Right lung (tissue), 5 donors: ENCODE measurements around the gene ICE2. TPM values are rescaled to one million over a fixed set of nuclear protein-coding genes. Genes with fewer than 3 reads are reported as not detected.
A peak's percentile ranks its signal among the peaks of the same experiment; 100 is the strongest.

Experiments
- DNase-seq, 2 donors: peaks; one replicate each; pipeline ENCODE4 v3.0.0-alpha.2; 2013
- polyA plus RNA-seq, 5 donors: library from polyadenylated mRNA; unstranded; fragments of 120-200 nt; gene quantifications; one replicate each; pipeline versions ENCODE4 v1.2.1 to v1.2.3, GENCODE V29; 2013; ENCODE audit warnings: inconsistent platforms in 1 of 5, low replicate concordance in 1 of 5; ENCODE audit not compliant: insufficient read length in 5 of 5, insufficient read depth in 1 of 5

Gene ICE2
- polyA plus RNA-seq, 5 donors = 63.3 to 104 (median 88.5) TPM

DNA sequence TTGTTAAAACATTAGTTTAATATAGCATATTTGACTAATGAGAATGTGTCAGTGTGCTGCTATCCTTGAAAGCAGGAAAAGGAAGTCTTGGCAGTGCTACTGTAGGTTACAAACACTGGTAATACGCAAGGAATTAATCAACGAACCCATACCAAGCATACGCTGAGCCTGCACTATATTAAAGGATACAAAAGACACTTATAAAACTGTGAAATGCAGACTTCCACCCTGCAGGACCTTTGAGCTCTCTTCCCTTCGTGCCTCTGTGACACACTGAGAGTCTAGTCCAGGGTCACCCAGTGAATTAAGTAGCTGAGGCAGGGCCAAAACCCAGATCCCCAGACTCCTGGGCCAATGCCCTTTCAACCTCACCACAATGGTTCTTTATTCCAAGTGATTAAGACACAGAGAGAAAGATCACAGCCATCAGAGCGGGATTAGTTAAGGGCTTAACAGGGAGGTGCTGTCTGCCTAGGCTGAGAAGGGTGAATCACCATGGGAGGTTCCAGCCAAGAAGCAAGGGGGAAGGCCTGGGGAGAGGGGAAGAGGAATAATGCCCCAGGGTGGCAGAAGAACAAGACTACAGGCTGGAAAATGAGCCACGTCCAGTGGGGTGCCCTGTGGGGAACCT, 88.0 kb downstream of the ICE2 start:
- DNase-seq = no peak

DNA sequence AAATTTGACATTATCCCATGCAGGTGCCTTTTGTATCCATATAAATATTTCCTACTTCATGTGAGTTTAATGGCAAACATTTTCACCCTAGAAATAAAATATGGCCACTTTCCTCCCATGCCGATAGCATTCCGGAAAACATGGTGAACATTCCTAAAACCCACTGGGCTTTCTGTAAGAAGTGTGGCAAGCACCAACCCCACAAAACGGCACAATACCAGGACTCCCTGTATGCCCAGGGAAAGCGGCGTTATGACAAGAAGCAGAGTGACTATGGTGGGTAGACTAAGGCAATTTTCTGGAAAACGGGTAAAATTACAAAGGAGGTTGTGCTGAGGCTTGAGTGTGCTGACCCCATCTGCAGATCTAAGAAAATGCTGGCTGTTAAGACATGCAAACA, 88.7 kb downstream of the ICE2 start:
- no peak for DNase-seq

DNA sequence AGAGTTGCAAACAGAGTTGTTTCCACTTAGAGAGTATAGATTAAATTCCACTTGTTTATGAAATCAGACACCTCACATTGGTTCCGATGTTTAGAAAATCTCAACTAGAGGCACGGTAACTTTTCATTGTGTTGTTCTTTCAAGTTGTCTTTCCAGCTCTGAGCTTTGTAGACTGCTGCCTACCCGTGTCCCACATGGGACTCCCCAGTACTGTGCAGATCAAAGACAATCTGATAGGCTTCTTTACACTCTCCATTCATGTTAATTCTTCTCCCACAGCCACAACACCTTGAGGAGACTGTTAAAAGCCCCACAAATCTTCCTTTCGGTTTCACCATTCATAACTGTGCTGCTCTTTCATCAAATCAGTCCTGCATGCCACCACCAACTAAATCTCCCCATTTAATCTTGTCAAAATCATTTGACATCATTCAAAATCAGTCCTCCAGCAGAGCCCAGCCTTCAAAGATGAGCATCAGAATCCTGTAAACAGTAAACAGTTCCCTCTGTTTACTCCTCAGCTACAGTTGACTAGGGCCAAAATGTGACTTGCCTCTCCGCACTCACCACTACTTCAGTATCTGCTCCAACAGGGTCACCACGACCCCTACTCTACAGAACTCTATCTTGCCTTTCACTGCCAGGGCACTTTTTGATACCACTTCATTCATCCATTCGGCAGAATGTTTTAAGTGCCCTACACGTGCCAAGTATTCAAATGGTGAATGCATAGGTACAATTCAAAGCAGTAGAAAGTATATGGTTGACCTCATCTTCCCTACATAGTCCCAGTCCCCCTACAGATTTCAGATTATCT, 89.5 kb downstream of the ICE2 start:
- no peak for DNase-seq

DNA sequence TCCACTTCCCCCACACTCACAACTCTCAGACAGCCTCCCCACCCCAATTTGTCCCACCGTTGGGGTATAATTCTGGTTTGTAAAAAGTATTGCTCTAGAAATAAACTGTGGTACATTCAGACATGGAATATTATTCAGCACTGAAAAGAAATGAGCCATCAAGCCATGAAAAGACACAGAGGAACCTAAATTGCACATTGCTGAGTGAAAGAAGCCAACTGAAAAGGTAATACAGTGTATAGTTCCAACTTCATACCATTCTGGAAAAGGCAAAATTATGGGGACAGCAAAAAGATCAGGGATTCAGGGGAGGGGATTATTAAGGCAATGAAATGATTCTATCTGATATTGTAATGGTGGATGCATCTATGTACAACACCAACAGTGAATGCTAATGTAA, 91.6 kb downstream of the ICE2 start:
- no peak for DNase-seq

DNA sequence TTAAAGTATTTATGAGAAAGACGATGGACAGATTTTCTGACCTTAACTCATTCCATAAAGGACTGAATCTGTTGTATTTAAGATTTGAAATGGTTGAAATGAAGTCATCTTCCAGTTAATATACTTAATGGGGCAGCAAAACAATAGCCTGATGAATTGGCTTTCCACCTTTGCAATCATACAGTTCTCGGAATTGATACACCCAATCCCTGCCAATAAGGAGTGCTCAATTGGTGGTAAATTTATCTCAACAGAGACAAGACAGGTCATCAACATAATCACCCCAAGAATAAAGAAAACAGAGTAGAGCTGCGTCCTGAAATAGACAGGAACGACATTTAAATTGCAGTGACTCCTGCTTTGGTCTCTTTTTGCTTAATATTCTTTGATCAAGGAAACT, 92.3 kb downstream of the ICE2 start:
- no peak for DNase-seq

DNA sequence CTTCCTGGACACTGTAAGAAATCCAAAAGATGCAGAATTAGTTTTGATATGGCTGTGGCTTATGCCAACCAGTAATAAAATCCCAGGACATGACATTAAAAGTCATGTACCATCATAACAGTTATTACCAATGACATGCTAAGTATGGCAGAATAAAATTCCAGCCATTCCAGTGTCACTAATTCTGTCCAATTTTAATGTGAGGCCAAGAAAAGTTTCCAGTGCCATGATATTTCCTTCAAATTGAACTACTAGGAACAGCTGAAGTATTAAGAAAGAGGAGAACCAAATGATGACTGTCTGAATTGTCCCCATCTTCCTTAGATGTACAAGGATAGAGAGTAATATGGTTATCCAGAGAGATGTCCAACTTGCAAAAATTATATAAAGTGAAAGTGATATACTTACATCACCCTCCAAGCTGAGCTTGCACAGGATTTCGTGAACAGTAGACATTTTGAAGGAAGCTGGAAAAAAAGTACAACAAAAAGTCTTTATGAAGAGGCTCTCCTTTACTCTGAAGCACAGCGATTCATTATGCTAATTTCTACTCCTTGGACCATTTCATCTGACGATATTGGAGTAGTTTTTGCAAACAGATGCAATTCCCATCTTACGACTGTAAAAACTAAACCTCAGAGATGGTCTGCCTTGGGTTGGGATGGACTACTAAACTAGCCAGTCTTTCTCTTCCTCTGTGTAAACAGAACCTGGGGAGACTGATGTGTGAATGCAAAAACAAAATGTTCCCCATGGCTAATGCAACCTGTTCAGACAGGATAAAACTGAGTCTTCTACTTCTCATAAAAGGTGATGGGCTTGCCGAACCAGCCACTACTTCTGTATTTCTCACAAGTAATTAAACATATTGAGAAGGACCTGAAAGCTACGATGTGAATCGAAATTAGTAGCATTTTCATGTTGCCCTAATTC, 93.1 kb downstream of the ICE2 start:
- no peak for DNase-seq

DNA sequence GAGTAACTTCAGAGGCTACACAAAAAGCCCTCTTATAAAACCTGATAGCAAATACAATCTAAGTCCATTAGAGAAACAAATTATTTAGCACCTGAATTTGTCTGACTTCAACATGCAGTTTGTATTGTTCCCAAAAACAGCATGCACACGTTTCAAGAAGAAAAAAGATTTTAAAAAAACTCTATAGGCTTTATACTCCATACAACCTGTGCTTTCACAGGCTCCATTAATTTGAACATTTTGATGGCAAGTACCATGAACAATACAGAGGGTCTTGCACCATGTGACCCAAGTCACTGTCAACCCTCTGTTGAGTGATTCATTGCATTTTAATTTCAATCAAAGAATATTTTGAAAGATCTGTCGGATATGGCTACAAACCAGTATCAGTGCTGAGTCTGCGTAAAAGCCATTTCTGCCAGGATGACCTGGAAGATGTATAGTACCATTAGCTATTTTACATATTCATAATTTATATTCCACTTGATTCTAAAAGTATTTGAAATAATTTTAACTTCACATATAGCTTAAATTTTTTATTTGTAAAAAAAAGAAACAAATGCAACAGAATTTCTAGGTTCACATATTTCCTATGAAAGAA, 94.3 kb downstream of the ICE2 start:
- DNase-seq = no peak

DNA sequence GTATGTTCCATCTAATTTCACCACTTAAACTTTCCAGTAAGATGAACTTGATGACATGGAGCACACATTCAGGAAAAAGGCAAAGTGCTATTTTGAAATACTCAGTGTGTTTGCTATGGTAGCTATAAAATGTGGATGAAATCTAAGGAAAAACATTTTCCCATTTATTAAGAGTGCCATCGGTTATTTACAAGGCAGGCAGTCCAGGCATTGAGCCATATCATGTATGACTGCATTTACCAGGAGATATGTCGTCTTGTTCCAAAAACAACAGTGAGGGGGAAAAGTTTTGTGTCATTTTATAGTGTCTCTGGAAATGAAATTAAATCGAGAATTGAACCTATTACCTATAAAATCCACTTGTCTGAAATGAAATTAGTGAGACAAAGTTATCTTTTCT, 94.9 kb downstream of the ICE2 start:
- no peak for DNase-seq

DNA sequence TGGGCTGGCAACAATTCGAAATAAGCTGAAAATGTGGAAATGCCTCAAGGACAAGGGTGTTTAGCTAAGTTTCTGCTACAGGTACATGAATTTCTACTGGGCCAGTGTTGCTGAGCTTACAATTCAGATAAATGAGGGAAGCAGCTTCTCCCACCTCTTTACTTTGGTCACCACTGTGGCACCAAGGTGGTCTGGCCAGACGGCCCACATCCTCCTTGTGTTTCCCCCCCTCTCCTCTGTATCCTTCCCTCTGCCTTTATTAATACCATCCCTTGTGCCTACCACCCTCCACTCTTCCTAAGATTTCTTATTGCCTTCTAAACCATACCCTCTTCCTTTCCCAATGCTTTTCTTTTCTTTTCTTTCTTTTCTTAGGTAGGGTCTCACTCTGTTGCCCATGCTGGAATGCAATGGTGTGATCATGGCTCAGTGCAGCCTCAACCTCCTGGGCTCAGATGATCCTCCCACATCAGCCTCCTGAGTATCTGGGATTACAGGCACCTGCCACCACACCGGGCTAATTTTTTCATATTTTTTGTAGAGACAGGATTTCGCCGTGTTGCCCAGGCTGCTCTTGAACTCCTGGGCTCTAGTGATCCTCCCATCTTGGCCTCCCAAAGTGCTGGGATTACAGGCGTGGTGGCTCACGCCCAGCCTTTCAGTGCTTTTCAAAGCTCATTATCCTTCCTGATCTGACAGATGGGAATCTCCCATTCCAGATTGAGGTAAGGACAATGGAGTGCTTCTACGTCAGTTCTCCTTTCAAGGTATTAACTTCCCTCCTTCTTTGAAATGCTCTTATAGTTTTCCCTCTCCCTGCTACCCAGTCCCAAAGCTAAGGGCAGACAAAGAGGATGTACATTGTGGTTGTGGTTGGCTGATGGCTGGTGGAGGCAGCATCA, 95.9 kb downstream of the ICE2 start:
- DNase-seq = no peak

DNA sequence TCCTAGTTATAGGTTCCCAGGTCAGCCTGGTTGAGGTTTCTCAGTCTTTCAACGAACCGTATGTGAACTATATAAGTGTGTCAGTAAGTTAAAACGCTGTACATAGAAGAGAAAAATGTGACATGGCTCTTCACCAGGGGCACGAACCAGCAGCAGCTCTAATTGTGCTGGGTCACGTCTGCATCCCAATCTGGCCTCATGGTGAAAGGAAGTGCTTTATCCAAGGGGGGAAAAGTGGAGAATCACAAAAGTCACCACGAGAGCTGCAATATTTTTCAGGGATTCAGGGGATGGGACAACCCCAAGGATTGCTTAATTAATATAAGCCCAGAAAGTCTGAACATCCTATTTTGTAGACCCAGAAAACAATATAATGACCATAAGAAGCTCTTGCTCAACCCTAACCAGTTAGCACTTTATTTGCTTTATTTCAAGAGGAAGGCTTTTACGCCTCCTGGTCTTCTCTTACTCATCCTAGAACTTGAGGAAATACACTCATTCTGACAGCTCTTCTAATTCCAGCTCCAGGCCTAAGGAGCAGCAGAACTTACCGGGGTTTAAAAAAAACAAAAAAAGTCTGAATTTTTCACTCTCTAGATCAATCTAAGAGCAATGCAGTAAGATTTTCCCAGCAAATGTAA, 97.7 kb downstream of the ICE2 start:
- no peak for DNase-seq

DNA sequence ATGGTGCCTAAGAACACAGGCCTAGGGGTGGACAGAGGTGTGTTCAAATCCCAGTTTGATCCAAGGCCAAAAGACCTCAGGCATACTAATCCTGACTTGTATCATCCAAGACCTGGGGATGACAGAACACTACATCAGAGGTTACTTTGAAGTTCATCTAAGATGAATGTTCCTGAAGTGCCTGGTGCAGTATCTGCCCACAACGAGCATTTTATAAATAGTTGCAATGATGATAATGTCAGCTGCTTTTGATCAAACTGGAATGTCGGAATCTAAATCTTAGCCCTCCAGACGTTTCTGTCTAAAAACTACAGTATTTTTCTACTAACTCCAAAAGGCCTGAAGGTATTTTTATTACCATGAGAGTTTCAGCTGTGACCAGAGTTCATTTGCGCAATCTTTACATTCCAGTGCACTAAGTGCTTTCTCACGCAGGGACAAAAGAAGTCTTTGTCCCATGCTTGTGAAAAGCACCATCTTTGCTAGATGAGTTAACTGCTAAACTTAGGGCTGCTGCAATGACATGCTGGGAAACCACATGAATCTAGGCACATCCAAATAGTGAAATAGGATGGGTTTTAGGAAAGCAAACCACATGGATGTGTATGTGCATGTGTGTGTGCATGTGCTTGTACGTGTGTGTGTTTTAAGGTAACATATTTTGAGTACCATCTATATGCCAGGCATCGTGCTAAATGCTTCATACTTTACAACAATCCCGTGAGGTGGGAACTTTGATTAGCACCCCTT, 99.2 kb downstream of the ICE2 start:
- DNase-seq = peak in 1 of 2 donors; percentile 57

DNA sequence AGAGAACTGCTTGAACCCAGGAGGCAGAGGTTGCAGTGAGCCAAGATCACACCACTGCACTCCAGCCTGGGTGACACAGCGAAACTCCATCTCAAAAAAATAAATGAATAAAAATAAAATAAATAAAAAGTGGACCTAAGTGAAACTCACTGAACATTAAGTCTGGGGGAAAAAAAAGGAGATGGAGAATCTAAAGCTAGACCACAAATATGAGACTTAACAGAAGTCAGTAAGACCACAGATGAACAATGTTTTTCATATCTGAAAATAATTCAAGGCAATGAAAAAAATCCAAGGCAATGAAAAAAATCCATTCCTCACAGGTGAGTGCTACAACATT, 99.8 kb downstream of the ICE2 start:
- no peak for DNase-seq

DNA sequence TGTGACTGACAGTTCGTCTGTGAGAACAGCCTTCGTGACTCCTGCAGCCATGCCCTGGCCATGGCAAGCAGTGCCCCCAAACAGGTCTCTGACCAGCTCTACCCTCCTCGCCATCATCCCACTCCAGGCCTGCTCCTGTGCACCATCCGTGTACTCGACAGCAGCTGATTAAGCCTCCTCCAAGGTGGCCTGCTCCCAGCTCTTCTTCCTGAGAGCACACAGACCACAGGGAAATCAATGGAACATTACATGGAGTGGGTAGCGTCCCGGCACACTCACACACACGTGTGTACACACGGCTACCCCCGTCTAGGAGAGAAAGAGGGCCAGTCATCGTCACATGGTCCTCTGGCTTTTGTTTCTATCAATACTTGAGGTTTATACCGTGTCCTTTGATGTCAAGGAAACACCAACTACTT, 102.3 kb downstream of the ICE2 start:
- DNase-seq = no peak

DNA sequence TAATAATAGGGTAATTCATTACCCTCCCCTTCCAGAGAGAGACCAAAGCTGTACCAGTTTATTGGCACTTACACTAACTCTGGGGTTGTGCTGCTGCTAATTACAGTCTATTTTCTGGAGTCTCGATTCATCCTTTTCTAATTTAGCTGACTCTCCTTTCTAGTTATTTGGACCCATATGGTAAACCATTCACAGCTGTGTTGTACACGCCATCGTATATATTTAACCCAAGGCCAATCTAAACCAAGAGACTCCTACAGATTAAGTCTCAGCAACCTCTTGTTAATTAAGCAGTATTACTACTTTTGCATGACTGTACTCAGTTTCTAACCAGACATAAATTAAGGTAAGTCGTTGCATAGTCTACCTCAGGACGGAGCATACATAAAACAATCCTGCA, 103.6 kb downstream of the ICE2 start:
- no peak for DNase-seq

DNA sequence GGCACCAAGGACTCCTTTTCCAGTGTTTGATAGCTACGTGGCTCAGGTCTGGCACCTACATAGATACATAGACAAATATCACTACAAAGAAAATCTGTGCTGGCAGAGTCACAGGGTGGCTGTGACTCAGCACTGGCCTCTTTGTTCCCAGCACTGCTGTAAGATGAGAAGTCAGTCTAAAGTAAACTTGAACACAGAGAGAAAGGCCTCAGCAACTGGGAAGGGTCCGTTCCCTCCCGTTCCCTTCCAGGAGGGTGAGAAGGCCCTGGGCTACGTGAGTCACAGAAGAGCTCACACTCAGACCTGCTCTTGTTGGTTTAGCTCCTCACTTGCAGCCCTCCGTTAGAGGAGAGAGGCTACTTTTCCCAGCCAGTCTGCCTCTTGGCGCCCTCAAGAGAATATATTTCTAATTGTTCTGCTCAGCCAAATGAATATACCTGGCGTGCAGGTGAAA, 104.3 kb downstream of the ICE2 start:
- peak in 1 of 2 donors; percentile 53 for DNase-seq

DNA sequence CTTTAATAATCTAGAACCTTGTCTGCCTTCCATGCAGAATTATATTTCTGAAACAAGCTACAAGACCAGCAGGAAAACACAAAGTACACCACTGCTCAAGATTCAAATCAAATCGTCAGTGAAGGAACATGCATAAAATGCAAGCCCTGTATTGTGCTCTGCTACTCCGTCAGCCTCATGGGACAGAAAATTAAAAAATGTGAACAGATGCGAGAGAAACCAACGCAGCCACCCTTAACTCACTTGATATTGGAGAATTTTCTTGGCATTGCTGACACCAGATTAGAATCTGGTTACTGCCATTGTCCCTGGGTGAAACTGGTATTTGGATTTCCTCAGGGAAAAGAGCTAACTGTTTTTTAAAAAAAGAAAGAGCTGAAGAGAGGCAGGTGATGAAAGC, 104.7 kb downstream of the ICE2 start:
- no peak for DNase-seq

DNA sequence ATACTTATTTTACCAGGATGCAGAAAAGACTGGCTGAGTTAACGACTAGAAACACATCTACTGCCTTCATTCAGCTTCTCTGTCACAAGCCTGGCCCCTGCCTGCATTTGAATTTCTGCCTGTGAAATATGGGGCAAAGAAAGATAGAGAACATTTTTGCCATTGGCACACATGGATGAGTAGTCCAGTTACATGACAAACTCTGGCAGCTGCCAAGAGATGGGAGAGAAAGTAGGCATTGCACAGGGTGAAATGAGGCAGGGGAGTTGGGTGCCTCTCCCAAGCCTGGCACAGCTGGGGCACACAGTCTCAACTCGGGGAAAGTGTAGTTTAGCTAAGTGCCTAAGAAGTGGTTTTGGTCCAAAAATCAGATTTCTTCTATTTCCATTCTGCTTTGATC, 105.2 kb downstream of the ICE2 start:
- no peak for DNase-seq

DNA sequence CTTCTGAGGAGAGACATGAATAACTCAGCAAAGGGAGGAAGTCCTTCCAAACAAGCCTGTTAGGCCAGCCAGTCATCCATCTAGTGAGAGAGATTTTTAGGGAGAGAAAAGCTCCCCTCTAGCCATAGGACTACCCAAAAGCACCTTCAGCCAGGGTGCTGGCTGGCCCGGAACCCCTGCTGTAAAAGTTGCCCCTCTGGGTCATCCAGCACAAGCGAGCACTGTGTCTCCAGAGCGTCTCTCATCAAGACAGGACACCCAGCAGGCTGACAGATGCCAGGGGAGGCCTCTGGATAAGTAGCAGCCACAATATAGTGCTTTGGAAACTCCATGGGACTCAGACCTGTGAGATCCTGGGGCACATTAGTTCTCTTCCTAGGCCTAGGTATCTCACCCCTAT, 105.6 kb downstream of the ICE2 start:
- DNase-seq = no peak

DNA sequence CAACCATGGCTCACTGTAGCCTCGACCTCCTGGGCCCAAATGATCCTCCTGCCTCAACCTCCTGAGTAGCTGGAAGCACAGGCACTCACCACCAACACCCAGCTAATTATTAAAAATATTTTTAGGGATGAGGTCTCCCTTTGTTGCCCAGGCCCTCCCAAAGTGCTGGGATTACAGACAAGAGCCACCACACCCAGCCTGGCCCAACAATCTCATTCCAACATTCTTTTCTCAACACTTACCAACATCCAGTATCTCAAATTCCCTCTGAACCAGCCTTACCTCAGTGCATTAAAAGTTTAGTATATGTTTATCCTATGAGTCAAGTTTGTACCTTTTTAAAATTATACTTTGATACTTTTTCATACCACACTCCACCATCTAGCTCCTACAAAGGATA, 106.2 kb downstream of the ICE2 start:
- no peak for DNase-seq

DNA sequence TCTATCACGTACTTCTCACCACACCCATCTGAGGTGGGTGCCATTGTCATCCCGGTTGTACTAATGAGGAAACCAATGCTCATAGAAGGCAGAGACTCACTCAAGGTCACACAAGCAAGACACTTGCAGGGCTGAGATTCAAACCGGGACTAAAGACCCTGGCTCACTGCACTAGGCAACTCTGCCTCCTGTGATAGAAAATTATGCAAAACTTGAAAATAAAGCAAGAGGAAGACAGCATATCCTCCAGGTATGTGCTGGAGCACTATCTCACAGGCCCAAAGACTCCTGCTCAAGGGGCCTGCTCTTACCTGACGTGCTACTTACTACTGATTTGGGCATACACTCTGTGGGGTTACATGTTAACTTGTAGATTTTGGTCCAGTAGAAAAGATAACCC, 106.7 kb downstream of the ICE2 start:
- no peak for DNase-seq
